AG04450 (cell line): ENCODE data around the gene AUP1. TPM values are rescaled to one million over a fixed set of nuclear protein-coding genes. Genes with fewer than 3 reads are reported as not detected.

Experiments
- CTCF ChIA-PET: fragments of 300-600, 350-600 bp; formaldehyde crosslinking; extraction: SDS; loops from one replicate; lab custom pipeline; 2022; ENCODE audit warnings: antibody characterized with exemption, inconsistent platforms; lab: Charles Lee
- POLR2A ChIA-PET: fragments of 350-600 bp; formaldehyde crosslinking; extraction: SDS; loops from one replicate; lab custom pipeline; 2021; ENCODE audit warnings: antibody characterized with exemption, inconsistent platforms; lab: Yijun Ruan, JAX
- DNase-seq: peaks from one replicate; pipeline ENCODE4 v3.0.0-alpha.2; 2011; ENCODE audit warnings: low read depth, low spot score
- H3K27ac ChIP-seq: one replicate; pipeline ENCODE4 v1.5.1; 2012; ENCODE audit warnings: low read depth, low read length, control low read depth
- H3K27me3 ChIP-seq: one replicate; pipeline ENCODE4 v1.6.0; 2012; ENCODE audit warnings: low read length; ENCODE audit not compliant: control insufficient read depth, insufficient read depth
- H3K4me3 ChIP-seq: 2 replicates; pipeline ENCODE4 v1.5.1; 2011; ENCODE audit warnings: mild to moderate bottlenecking, low read depth, low read length, control low read depth
- H3K9me3 ChIP-seq: 2 replicates; pipeline ENCODE4 v1.5.1; 2012; ENCODE audit warnings: low read length; ENCODE audit not compliant: control insufficient read depth, insufficient read depth
- polyA plus RNA-seq: library from polyadenylated mRNA; depleted of rRNA; stranded (reverse); fragments of >200 nt; gene quantifications from 2 replicates; pipeline ENCODE4 v1.2.3, GENCODE V29; 2011
- TF ChIP-seq, protein P1 (sequence below): IDR thresholded peaks from 2 replicates; pipeline ENCODE4 v1.5.1; 2011; ENCODE audit warnings: low read depth, low read length, control low read depth, inconsistent platforms

AUP1 gene
- polyA plus RNA-seq, 1 experiment = 51.9 TPM

DNA sequence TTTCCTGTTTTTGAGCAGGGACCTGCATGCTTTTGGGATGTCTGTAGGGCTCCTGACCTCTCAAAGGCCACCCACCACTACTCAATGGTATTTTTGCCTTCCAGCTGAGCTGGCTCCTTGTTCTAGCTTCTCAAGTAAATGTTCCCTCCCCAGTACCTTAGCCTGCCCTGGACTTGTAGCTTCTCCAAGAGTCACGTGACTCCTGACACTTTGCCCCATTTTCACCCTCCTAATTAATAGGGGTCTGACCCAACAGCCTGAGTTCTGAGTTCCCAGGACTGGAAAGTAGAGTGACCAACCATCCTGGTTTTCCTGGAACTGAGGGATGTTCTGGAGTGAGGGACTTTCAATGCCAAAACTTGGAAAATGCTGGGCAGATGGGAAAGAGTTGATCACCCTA lies 34.1 kb downstream of the AUP1 start:
- CTCF ChIA-PET = no interaction called here
- DNase-seq = no peak
- POLR2A ChIA-PET = interaction anchor here (0.6 kb wide), 1 partner anchor 89 kb away, joined by 4 read pairs; no protein-coding TSS in a partner anchor
- TF ChIP-seq, protein P1, sequence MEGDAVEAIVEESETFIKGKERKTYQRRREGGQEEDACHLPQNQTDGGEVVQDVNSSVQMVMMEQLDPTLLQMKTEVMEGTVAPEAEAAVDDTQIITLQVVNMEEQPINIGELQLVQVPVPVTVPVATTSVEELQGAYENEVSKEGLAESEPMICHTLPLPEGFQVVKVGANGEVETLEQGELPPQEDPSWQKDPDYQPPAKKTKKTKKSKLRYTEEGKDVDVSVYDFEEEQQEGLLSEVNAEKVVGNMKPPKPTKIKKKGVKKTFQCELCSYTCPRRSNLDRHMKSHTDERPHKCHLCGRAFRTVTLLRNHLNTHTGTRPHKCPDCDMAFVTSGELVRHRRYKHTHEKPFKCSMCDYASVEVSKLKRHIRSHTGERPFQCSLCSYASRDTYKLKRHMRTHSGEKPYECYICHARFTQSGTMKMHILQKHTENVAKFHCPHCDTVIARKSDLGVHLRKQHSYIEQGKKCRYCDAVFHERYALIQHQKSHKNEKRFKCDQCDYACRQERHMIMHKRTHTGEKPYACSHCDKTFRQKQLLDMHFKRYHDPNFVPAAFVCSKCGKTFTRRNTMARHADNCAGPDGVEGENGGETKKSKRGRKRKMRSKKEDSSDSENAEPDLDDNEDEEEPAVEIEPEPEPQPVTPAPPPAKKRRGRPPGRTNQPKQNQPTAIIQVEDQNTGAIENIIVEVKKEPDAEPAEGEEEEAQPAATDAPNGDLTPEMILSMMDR = no peak
- Histone ChIP-seq H3K4me3 (no peak overlapping the region), H3K27ac (no peak overlapping the region), H3K27me3 (peaks cover 27% of the 10 kb centered on the region), H3K9me3 (no peaks in the 10 kb centered on the region; the same call in 1 of the 2 replicates)

DNA sequence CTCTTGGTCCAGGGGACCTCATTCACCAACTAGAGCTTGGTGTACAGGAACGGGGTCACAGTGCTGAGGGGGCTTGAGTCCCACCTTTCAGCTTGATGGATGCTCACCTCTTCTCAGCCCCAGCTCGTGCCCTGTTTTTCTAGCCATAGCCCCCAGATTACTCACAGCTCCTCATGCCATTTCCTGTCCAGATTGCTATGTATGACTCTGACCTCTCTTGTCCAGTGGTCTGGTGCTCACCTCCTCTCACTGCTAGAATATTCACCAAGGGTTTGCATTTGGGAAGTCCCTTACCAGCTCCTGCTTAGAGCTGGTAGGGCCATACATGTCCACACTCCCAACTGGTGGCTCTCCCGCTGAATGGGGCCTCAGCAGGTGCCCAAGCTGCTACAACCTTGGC lies 36.0 kb downstream of the AUP1 start:
- CTCF ChIA-PET = interaction anchor here (1.3 kb wide), 1 partner anchor 96 kb away, joined by 4 read pairs; no protein-coding TSS in a partner anchor
- TF ChIP-seq, protein P1 = no peak
- peaks cover 11% of the 10 kb centered on the region for H3K27me3 ChIP-seq
- DNase-seq = no peak
- POLR2A ChIA-PET = no interaction called here
- no peaks in the 10 kb centered on the region for H3K9me3 ChIP-seq
- H3K27ac ChIP-seq = no peak overlapping the region
- H3K4me3 ChIP-seq = no peak overlapping the region

DNA sequence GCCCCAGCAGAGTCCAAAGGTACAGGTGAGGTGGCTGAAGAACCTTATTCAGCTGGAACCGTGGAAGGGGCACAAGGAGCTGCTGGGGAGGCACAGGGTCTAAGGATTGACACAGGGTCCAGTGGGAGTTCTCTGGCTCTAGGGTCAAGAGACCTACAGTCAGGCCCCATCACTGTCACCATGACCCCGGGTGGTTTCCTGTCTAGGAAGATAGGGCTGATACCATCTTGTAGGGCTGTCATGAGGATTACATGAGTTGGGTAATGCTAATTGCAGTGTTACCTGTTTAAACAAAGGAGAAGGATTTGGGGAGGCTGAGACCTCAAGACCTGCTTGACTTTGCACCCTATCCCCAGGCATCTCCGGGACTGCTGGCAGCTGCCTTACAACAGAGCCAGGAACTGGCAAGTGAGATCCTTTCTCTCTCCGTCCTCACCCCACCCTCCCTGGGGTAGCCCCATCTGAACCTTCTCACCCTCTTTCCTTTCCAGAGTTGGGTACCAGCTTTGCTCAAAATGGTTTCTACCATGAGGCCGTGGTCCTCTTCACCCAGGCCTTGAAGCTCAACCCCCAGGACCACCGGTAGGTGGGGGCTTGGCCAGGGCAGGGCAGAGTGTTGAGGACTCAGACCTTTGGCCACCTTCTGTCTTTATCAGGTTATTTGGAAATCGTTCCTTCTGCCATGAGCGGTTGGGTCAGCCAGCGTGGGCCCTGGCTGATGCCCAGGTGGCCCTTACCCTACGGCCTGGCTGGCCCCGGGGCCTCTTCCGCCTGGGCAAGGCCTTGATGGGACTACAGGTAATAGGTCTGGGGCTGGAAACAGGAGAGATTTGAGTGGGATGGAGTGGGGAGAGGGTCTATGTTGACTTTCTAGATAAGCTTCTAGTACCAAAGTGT lies 37.6 kb downstream of the AUP1 start:
- no peak overlapping the region for H3K27ac ChIP-seq
- CTCF ChIA-PET = no interaction called here
- TF ChIP-seq, protein P1 = no peak
- no peak for DNase-seq
- no peaks in the 10 kb centered on the region for H3K9me3 ChIP-seq
- no peaks in the 10 kb centered on the region for H3K27me3 ChIP-seq
- H3K4me3 ChIP-seq = no peak overlapping the region
- POLR2A ChIA-PET = no interaction called here

DNA sequence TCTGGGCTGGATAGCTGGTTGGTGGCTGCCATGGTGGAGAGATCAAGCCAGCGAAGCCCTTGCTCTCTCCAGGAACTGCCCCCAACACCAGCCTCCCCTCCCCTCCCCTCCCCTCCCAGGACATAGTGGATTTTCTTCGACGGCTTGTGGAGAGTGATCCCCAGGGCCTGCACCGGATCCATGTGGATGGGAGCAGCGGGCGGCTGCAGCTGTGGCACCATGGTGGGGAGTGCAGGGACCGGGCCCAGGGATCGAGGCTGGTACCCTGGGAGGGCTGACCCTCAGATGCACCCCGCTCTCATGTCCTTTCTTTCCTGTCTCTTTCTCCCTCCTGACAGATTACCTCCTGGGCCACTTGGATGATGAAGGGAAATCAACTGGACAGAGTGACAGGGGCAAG lies 39.6 kb downstream of the AUP1 start:
- ChIA-PET POLR2A (no interaction called here), CTCF (interaction anchor here (12.6 kb wide), 1 partner anchor 97 kb away, joined by 174 read pairs; no protein-coding TSS in a partner anchor)
- no peaks in the 10 kb centered on the region for H3K27me3 ChIP-seq
- no peak for DNase-seq
- H3K9me3 ChIP-seq = no peaks in the 10 kb centered on the region
- H3K4me3 ChIP-seq = no peak overlapping the region
- no peak overlapping the region for H3K27ac ChIP-seq
- TF ChIP-seq, protein P1 = no peak
